Measurements from ENCODE around the gene PLEKHG5.

Gene PLEKHG5

DNA sequence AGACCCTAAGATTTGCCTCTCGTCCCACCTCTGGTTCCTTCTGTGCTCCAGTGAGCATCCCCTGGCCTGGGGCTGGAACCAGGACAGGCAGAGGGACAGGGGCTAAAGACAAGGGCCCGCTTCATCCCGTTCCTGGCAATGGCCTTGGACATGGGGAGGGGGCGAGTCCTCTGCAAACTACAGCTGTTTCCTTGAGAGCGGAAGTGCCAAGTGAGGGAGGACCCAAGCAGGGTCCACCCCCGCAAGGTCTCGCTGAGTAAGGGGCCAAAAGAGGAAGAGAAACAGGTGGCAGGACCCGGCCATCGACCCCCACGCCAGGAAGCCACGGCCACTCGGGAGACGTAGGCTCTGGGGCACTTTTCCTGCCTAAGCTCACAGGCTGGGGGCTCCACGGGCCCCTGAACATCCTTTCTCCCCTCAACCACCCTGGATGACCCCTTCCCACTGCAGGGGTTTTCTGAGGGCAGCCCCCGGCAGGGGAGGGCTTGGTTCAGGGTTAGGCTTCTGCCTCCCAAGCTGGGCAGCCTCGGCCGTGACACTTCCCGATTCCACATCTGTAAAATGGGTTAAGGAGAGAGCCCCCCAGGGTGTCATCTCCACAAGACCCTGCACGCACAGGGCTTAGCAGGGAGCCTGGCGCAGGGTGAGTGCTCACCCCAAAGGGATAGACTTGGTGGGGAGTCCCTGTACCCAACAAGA is 17.9 kb upstream of the PLEKHG5 start:
- DNase-seq = no peak

DNA sequence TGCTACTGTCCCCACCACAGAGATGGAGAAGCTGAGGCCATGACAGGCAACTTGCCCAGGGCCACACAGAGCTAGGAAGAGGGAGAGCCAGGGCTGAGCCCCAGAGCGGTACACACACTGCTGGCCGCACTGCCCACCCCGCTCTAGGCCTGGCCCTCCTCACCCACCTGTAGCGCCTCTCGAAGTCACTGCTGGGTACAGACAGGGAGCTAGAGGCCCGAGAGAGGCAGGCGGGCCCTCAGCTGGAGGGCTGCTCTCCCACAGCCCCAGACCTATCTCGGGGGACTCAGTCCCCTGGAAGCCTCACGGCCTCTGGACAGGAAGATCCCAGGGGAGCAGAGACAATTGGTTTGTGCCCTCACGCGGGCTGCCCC is 17.3 kb upstream of the PLEKHG5 start:
- no peak for DNase-seq

DNA sequence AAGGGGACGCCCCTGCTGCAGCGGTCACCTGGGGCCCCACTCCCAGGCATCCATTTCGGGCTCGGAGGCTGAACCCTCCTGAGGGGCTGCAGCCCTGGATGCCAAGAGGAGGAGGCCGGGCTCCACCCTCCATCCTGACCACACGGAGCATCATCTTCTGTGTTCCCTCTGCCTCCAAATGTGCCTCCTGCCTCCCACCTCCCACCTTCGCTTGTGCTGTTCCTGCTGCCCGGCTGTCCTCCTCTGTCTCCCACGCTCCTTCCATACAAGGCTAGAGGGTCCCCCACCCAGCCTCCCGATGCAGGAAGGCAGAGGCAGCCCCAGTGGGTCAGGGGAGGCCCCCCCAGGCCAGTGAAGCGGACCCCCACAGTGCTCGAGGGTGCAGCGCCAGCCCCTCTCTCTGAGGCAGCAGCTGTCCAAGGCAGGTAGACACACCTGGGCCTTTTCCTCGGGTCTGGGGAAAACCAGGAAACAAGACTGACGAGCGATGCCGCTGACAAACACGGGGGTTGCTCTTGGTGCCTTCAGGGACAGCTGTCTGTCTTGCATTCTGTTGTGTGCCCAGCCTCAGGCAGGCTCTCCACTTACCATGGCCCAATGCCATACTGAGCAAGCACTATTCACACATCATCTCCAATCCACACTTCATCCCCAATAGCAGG is 16.8 kb upstream of the PLEKHG5 start:
- DNase-seq = no peak

DNA sequence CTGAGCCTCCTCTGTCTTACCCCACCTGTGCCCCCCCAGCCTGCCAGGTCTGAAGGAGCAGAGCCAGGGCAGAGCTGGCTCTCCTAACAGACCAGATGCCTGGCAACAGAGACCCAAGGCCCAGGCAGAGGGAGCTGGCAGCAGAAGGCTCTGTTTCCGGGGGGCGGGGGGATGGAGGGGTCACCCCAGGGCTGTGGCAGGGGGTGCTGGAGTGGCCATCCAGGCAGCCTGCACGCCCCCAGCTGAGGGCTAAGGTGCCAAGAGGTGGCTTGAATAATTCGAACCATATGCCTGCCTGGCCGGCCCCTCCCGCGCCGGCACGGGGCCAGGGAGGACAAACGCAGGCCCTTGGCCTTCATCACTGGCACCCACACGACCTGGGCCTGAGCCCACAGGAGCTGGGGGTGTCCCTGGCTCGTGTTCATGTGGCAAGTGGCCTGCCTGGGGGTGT is 16.0 kb upstream of the PLEKHG5 start:
- DNase-seq = no peak

DNA sequence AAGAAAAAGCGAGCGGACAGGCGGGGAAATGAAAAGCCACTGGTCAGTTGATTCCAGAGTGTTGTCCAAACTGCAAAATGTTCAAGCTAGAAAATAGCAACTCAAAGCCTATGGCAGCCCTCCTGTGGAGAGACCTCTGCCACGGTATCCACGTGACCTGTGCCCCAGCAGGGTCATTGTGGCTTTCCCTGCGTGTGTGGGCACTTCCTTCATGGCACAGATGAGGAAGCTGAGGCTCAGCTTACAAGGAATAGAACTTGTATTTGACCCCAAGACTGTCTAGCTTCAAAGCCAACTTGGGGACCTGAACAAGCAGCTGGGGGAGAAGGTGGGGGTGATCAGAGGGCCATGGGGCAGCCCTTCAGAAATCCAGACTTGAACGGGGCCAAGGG is 15.6 kb upstream of the PLEKHG5 start:
- DNase-seq = no peak

DNA sequence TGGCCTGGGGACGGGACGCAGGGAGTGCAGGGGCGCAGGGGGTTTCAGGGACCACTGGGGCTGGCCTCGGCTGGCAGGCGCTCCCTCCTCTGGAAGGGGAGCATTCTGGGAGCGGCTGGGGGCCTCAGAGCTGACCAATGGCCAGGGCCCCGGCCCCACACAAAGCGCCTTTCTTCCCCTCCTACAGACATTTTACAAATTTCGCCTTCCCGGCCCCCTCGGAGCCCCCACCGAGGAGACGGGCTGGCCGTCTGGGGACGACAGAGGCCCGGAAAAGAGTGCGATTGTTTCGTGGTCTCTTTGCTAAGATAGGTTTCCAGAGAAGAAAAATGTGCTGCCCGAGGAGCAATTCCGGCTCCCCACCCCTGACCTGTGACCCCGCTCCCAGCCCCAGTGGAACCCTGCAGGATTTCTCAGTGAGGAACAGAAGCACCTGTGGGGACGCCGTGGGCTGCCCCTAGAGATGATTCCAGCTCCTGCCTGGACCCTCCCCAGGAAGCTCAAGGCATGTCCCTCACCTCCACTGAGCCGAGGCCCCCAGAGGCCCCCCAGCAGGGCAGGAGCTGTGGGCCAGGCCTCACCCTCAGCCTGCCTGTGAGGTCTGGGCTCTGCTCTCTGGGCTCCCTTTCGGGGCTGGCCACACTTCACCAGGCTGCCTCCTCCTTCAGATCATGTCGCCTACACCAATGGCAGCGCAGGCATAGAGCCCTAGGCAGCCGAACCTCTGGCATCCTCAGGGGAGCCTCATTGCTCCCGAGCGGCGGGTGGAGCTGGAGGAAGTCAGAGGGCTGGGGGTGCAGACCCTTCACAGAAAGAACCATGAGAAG is 15.0 kb upstream of the PLEKHG5 start:
- no peak for DNase-seq

DNA sequence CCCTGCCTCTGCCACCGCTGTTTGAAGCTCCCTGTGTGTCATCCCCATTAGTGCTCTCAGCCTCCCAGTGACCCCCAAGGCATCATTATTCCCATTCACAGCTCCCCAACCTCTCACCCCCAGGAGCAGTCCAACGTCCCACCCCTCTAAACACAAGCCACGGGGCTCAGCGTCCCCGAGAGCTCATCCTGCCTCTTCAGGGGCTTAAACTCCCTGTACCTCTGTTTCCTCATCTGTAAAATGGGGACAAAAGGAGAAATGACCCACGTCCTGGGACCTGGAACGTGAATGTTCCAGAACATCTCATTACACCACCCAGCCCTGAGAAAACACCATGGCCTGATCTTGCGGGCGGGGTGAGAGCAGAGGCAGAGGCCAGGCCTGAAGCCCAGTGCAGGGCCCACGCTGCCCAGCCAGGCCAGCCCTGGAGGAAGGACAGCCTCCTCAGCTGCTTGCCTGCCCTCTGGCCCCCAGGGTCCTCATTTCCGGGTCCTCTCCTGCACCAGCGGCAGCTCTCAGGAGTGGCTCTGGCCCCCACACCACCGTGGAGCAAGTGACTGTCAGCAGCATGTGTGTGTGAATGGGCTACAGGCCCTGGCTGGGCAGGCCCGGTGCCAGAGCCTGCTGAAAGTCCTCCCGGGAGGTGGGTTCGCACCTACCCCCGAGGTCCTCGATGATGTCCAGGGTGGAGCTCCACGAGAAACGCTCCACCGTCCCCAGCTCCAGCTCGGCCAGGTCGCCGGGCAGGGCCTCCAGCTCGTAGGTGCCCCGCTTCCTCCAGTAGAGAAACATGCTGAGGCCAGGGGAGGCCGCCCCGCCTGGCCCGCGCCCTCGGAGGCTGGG is 14.1 kb upstream of the PLEKHG5 start:
- no peak for DNase-seq

DNA sequence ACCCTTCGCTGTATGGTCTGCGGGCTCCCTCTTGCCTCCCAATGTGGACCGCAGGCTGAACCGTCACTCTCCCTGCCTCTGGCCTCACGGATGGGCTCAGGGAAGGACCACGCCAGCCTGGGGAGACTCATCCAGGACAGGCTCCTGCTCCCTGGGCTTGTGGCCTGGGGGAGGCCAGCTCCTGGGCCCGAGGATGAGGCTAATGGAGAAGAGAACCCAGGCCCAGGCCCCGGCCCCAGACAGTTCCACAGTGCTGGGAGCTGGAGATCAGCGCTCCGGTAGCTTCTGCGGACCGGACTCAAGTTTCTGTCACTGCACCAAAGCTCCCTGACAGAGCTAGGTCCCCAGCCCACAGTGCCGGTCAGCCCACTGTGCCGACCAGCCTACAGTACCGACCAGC is 13.4 kb upstream of the PLEKHG5 start:
- no peak for DNase-seq

DNA sequence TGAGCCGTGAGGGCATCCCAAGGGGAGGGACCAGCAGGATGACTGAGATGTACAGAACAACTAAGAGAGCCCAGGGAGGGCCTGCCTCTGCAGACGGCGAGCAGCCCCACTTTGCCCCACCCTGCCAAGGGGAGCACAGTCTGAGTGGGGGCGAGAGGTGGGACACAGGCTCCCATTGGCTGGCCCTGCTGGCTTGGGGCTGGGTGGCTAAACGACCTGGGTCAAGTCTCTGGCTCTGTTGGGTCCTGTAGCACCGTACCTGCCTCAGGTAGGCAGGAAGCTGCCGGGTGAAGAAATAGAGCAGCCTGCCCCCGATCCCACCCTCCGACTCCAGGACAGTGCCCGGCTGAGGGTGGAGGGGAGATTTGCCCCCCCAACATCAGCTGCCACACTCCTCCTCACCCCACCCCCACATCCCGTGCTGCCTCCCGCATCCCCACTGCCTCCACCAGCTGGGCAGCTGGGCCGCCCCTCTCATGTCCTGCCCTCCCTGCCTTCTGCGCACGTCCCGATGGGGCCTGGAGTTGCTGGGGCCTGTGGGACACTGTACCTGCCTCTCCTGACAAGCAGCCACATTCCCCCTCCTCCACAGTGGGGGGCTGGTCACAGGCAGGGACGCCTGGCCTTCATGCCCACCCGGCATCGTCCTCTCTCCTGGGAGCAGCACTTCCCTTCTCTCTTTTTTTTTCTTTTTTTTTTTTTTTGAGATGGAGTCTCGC is 12.6 kb upstream of the PLEKHG5 start:
- no peak for DNase-seq

DNA sequence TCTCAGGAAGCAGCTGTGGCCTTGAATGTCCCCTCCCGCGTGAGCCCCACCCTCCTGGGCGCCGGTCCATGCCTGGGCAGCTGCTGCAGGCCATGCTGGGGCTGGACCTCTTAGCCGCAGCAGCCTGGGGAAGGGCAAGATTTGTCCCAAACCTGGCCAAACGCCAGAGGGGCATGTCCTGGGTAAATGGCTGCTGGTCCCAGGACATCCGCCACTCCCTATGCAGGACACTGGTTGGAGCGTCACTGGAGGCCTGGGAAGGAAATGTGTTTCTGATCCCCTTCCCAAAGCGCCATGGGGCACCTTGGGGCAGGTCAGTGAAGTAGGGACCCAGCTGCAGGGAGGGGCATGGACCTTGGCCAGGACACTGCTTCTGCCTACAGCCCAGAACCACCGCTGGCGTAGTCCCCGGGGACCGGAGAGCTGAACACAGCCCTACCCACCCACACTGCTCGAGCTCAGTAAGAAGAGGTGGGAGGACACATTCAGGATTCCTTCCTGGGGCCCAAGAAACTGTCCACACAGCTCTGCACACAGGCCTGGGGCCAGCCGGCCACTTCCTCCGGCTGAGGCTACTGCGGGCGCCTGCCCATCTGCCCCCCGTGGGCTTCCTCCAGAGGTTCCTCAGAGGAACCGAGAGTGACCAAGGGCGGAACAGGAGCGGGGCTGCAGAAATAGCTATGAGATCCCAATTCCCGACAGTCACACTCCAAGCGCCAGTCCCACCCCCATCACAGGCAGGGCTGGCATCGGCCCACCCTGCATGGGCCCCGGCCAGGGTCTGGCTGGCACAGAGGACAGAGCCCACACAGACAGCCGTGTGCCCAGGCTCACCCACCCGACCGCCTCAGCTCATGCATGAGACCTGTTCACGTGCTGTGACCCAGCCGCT is 10.8 kb upstream of the PLEKHG5 start:
- DNase-seq = no peak

DNA sequence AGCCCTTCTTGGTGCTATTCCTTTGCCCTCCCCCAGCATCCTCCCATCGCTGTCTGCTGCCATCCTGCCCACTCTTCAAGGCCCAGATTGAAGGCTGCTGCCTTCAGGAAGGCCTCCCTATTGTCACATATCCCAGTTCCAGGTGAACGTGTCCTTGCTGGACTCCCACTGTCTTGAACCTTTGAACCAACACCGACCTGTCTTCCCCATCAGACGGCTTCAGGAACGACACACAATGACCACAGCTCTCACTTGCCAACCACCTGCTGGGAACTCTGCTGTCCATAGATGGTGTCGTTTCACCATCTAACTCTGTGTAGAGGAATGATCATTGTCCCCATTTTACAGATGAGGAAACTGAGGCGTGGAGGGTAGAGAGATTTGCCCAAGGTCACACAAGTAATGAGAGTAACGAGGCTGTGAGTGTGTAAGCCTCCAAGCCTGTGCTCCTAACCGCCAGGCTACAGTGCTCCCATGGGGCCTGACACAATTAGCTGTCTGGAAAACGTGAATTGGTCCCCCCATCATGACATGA is 9.9 kb upstream of the PLEKHG5 start:
- DNase-seq = no peak

DNA sequence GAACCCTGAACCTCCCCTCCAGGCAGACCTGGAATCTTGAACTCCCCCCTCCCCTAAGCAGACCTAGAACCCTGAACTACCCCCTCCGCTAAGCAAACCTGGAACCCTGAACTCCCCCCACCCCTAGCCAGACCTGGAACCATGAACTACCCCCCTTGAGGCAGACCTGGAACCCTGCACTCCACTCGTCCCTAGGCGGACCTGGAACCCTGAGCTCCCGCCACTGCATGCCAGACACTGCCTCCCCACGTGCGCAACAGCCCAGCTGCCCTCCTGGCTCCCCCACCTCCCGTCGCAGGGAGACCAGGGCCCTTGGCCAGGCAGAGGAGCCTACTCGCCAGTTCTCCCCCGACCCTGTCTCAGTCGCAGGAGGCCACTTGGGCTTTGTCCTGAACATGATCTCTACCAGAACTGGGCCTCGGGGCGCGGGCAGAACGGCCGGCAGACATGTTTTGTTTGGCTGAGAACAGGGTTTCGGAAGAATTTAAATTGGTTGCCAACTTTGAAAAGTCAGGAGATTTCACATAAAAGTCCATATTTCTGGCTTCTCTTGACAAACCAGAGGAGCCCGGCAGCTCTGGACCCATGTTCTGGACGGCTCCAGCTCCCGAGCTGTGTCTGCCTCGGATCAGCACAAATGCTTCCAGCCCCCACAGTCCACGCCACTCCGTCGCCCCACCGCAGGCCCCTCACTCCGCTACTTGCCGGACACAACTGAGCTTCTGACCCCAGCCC is 9.2 kb upstream of the PLEKHG5 start:
- DNase-seq = no peak

DNA sequence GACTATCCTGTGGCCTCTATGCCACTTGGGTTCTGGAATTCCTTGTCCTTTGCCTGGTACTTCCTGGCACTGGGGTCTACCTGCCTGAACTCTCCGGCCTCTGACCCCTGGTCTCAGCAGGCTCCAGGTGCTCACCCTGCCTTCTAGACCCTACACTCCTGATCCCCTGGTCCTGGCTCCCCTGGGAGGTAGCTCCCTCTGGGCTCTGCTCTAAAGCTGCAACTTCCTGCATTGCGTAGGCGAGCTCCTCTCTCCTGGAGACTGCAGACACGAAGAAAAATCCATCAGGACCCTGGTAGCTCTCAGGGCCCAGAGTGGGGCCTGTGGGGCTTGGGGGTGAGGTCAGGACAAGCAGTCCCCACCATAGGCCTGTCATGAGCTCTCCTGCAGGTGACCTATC is 7.8 kb upstream of the PLEKHG5 start:
- DNase-seq = no peak

DNA sequence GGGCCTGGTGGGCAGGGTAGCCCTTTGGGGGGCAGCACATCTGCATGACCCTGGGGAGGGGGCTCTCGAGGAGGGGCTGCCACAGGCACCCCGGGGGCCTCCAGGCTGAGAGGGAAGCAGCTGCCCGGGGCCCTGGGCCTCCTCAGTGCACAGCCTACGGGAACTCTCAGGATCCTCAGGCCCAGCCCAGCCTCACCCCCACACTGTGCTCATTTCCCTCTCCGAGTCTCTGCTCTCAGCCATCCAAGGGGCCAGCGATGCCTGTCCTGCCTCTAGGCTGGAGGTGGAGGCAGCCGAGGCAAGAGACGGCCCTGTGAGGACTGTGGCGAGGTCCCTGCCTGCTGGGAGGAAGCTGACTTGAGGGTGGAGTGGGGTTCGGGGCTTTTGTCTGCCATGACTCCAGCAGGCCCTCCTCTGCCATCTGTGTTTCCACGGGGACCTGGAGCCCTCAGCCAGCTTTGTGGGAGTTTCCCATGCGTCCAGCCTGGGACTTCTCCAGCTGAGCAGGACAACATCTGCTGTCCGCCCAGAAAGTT is 7.2 kb upstream of the PLEKHG5 start:
- DNase-seq = no peak

DNA sequence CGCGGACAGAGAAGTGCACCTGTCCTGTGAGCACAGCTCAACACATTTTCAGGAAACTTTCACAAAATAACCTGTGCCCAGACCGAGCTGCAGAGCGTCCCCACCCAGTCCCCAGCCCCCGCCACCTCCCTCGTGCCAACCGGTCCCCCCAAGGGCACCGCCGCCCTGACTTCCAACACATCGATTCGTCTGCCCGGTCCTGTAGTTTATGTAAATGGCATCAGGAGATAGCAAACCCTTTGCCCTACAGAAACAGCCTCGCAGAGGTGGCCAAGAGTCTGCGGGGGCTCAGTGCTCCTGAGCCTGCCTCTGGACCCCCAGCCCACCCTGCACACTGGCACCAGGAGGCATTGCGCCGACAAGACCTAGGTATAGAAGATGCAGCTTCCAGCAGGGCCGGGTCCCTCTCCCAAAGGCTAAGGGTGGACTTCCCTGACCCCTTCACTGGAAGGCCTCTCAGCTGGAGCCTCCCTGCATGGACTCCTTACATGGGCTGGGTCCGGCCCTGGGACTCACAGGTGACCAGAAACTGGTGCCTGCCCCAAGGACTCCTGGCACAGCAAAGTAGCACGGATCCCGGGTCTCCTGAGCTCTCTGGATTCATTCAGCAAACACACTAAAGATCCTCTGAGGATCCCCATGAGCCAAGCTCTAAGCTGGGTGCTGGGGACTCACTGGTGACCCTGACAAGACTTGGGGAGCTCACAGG is 6.6 kb upstream of the PLEKHG5 start:
- DNase-seq = no peak

DNA sequence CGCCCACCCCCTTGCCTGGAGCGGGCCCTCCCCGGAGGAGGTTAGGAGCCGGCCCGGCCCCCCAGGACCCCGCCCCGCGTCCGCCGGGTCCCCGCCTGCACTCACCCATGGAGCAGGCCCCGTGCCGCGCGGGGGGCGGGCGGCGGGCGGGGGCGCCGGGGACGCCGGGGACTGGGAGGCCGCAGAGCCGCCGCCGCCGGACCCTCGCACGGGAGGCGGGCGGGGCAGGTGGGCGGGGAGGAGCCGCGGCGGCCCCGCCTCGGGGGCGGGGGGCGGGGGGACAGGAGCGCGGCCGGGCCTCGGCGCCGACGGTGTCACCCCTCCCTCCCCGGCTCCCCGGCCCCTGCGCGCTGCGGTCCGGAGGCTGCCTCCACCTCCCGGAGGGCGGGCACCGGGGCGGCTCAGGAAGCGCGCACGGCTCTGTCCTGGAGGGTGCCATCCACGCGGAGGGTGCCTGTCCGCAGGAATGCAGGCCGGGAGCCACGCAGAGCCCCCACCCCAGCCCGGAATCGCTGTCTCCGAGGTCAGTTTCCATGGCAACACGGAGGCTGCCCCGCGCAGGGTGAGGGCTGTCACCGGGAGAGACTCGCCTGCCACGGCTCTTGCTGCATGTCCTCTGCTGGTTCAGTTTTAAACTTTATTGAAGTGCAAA is 5.9 kb upstream of the PLEKHG5 start:
- DNase-seq = peak; percentile 65

DNA sequence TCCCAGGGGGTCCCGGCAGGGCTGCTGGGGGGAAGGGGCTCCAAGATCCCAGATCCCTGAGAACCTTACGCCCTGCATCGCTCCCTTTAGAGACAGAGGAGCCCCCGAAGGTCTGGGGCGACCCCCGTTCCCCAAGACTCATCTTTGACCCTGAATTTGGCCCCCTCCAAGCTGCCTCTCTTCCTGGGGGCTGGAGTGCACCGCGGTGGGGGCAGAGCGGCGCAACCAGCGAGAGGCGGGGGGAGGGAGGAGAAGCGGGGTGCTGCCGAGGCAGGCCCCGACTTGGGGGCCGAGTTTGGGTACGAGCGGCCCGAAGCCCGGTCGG is 5.4 kb upstream of the PLEKHG5 start:
- DNase-seq = no peak

DNA sequence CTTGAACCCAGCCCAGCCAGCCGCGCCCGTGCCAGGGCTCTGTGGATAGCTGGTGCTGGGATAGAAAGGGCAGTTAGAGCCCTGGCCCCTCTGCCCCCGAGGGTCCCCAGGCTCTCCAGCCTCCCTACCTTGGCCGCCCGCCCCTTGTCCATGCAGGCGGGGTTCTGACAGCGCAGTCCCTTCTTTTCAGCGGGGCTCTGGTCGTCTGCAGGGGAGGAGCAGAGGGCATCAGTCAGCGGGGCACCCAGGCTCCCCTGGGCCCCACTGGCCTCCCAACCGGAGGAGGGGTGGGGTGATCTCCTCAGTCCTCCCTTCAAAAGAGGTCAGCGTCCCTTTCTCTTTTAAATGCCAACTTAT is 4.9 kb upstream of the PLEKHG5 start:
- DNase-seq = no peak

All from NCI-H226 (cell line).